Natural killer cell (primary cell): ENCODE measurements around the gene RAD51B. TPM values are rescaled to one million over a fixed set of nuclear protein-coding genes. Genes with fewer than 3 reads are reported as not detected.

ENCODE experiments used
- ATAC-seq, 3 donors: fragments of 150-1000 bp in 2 of 3; fragments of 200-7000 bp in 1 of 3; cut with Tn5 transposase; 1 replicate in 1 of 3; 2 replicates in 2 of 3; pipeline ENCODE4 v1.10.0; 2021; ENCODE audit warnings: mild to moderate bottlenecking in 2 of 3, moderate library complexity in 2 of 3
- DNase-seq, 2 donors: peaks; one replicate each; pipeline versions ENCODE4 v3.0.0 to v3.0.0-alpha.2; 2013 to 2021; ENCODE audit warnings: mixed read lengths in 1 of 2
- H3K27ac ChIP-seq: one replicate; pipeline ENCODE4 v1.5.1; 2013; ENCODE audit warnings: mild to moderate bottlenecking, low read length
- H3K27me3 ChIP-seq: one replicate; pipeline ENCODE4 v1.6.1; 2013; ENCODE audit warnings: low read length; ENCODE audit not compliant: control insufficient read depth, insufficient read depth
- H3K36me3 ChIP-seq: one replicate; pipeline ENCODE4 v1.6.1; 2013; ENCODE audit warnings: low read length; ENCODE audit not compliant: control insufficient read depth, insufficient read depth
- H3K4me1 ChIP-seq: one replicate; pipeline ENCODE4 v1.6.1; 2013; ENCODE audit warnings: low read length; ENCODE audit not compliant: control insufficient read depth, insufficient read depth
- H3K4me3 ChIP-seq: one replicate; pipeline ENCODE4 v1.5.1; 2013; ENCODE audit warnings: low read length
- H3K9me3 ChIP-seq: one replicate; pipeline ENCODE4 v1.6.1; 2013; ENCODE audit warnings: low read length; ENCODE audit not compliant: control insufficient read depth, insufficient read depth
- H3K27ac Mint-ChIP-seq, 2 donors: one replicate each; pipeline ENCODE4 v1.8.0; 2022; ENCODE audit warnings: mild to moderate bottlenecking in 2 of 2, mixed read lengths in 2 of 2, moderate library complexity in 1 of 2
- H3K27me3 Mint-ChIP-seq, 2 donors: one replicate each; pipeline ENCODE4 v1.8.0; 2022; ENCODE audit warnings: low read depth in 2 of 2, mixed read lengths in 2 of 2
- H3K36me3 Mint-ChIP-seq: one replicate; pipeline ENCODE4 v1.8.0; 2022; ENCODE audit warnings: mixed read lengths
- H3K4me1 Mint-ChIP-seq, 2 donors: one replicate each; pipeline ENCODE4 v1.8.0; 2022; ENCODE audit warnings: mixed read lengths in 2 of 2
- H3K4me3 Mint-ChIP-seq: one replicate; pipeline ENCODE4 v1.8.0; 2022; ENCODE audit warnings: mild to moderate bottlenecking, moderate library complexity, mixed read lengths
- H3K9me3 Mint-ChIP-seq, 2 donors: one replicate each; pipeline ENCODE4 v1.8.0; 2022; ENCODE audit warnings: mixed read lengths in 2 of 2
- WGBS: methylation state at CpG from one replicate; pipeline ENCODE4 v1.1.7; 2013; ENCODE audit warnings: missing lambda C conversion rate; ENCODE audit not compliant: insufficient coverage; 5-methylcytosine and 5-hydroxymethylcytosine counted together
- intact Hi-C: fragments of 100-400 bp; cut with micrococcal nuclease; formaldehyde crosslinking; loops from one replicate; pipeline ENCODE4 v1.14.2; 2022
- total RNA-seq, 4 donors: library from RNA; stranded (reverse); fragments of 120-200 nt in 1 of 4; gene quantifications; one replicate each; pipeline versions ENCODE4 v1.2.3 to v1.2.4, GENCODE V29; 2013 to 2022
- TF ChIP-seq, protein P1 (sequence below): fragments of 200-600 bp; IDR thresholded peaks from one replicate; pipeline ENCODE4 v1.8.0; 2022; ENCODE audit warnings: antibody characterized with exemption

RAD51B gene
- total RNA-seq, 3 donors from 2014 or later (not counting 1 experiment from before 2014, with no cell fraction given), result 28.1 to 37.6 (median 28.6) TPM

DNA sequence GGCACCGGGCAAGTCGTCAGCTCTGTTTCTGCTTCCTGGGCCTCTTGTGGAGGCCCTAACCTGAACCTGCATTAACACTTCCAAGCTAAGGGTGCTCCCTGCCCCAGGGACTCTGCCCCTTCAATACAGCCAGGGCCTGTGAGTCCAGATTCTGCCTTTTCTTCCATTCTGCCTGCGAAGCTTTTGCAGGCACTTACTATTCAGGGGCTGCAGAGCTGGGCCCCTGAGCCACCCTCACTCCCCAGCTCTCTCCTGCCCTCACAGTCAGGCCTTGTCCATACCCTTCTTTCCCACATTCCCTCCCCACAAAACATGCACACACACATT is 872.2 kb downstream of the RAD51B start:
- Histone ChIP-seq H3K4me1 (peaks cover 34% of the 10 kb centered on the region), H3K27ac (no peak overlapping the region), H3K36me3 (no peaks in the 10 kb centered on the region), H3K4me3 (no peak overlapping the region), H3K9me3 (no peaks in the 10 kb centered on the region), H3K27me3 (no peaks in the 10 kb centered on the region)
- H3K4me1 Mint-ChIP-seq, result peaks cover 35 to 48% of the 10 kb centered on the region in 2 donors
- no peaks in the 10 kb centered on the region for H3K36me3 Mint-ChIP-seq
- TF ChIP-seq, protein P1, sequence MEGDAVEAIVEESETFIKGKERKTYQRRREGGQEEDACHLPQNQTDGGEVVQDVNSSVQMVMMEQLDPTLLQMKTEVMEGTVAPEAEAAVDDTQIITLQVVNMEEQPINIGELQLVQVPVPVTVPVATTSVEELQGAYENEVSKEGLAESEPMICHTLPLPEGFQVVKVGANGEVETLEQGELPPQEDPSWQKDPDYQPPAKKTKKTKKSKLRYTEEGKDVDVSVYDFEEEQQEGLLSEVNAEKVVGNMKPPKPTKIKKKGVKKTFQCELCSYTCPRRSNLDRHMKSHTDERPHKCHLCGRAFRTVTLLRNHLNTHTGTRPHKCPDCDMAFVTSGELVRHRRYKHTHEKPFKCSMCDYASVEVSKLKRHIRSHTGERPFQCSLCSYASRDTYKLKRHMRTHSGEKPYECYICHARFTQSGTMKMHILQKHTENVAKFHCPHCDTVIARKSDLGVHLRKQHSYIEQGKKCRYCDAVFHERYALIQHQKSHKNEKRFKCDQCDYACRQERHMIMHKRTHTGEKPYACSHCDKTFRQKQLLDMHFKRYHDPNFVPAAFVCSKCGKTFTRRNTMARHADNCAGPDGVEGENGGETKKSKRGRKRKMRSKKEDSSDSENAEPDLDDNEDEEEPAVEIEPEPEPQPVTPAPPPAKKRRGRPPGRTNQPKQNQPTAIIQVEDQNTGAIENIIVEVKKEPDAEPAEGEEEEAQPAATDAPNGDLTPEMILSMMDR, result no peak
- H3K27me3 Mint-ChIP-seq, result no peaks in the 10 kb centered on the region
- H3K27ac Mint-ChIP-seq, result peak overlapping the region in 1 of 2 donors; percentile 61
- WGBS, result 87% methylated on average over 3 of the region's 3 CpGs
- intact Hi-C loops, result no loop called here
- no peak for DNase-seq
- no peak overlapping the region for H3K4me3 Mint-ChIP-seq
- no peaks in the 10 kb centered on the region for H3K9me3 Mint-ChIP-seq
- ATAC-seq, result no peak

DNA sequence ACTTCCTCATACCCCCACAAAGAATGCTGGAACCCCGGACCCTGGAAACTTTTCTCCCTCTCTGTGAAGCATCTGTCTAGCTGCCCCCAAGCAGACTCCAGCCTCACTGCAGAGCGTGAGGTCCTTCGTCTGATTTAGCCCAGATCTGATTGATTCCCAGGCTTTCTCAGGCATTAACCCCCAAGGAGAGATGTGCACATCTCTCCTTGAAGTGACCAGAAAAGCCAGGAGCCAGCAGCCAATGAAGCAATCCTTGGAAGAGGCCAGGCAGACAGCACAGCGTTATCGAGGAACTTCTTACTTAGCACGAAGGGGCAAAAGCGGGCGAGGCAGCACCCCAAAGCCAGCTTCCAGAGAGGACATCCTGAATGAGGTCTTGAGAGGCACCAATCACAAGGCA is 872.6 kb downstream of the RAD51B start:
- no peak overlapping the region for H3K27ac ChIP-seq
- no peaks in the 10 kb centered on the region for H3K36me3 Mint-ChIP-seq
- H3K4me1 ChIP-seq, result peaks cover 38% of the 10 kb centered on the region
- TF ChIP-seq, protein P1, result no peak
- intact Hi-C loops, result no loop called here
- H3K4me1 Mint-ChIP-seq, result peaks cover 35 to 51% of the 10 kb centered on the region in 2 donors
- no peaks in the 10 kb centered on the region for H3K36me3 ChIP-seq
- ATAC-seq (no peak), DNase-seq (no peak)
- H3K9me3 ChIP-seq, result no peaks in the 10 kb centered on the region
- H3K9me3 Mint-ChIP-seq, result no peaks in the 10 kb centered on the region
- 83% methylated on average over 8 of the region's 8 CpGs for WGBS
- H3K27me3 Mint-ChIP-seq, result no peaks in the 10 kb centered on the region
- peak overlapping the region in 1 of 2 donors; percentile 61 for H3K27ac Mint-ChIP-seq
- H3K4me3 ChIP-seq, result no peak overlapping the region
- no peaks in the 10 kb centered on the region for H3K27me3 ChIP-seq
- H3K4me3 Mint-ChIP-seq, result no peak overlapping the region

GRCh38 chr14:68692916-68693771 is 873.6 kb downstream of the RAD51B start:
- Histone ChIP-seq H3K27me3 (no peaks in the 10 kb centered on the region), H3K4me1 (peaks cover 38% of the 10 kb centered on the region), H3K36me3 (no peaks in the 10 kb centered on the region), H3K27ac (no peak overlapping the region), H3K9me3 (no peaks in the 10 kb centered on the region), H3K4me3 (no peak overlapping the region)
- Mint-ChIP-seq H3K9me3 (no peaks in the 10 kb centered on the region), H3K27me3 (peaks cover 0 to 2% of the 10 kb centered on the region in 2 donors), H3K36me3 (no peaks in the 10 kb centered on the region), H3K4me1 (peaks cover 35 to 51% of the 10 kb centered on the region in 2 donors), H3K27ac (peak overlapping the region; percentile 41 to 61), H3K4me3 (no peak overlapping the region)
- 91% methylated on average over 14 of the region's 14 CpGs for WGBS
- DNase-seq, result no peak
- intact Hi-C loops, result no loop called here
- TF ChIP-seq, protein P1, result no peak
- ATAC-seq, result no peak
